Measurements from ENCODE around the gene SESN1. TPM values are rescaled to one million over a fixed set of nuclear protein-coding genes. Genes with fewer than 3 reads are reported as not detected.

Gene SESN1
- total RNA-seq, 4 donors from 2014 or later, result 22.8 to 87.5 (median 43.4) TPM

GRCh38 chr6:109052018-109052651 is 42.5 kb downstream of the SESN1 start:
- TF ChIP-seq CTCF (IDR thresholded peaks at IDR 0.05) (no peak), POLR2A (IDR thresholded peaks at IDR 0.05) (no peak)
- no peaks in the 10 kb centered on the region for H3K36me3 ChIP-seq
- no peaks in the 10 kb centered on the region for H3K27me3 ChIP-seq
- H3K9me3 ChIP-seq, result no peaks in the 10 kb centered on the region
- H3K4me1 ChIP-seq, result peaks cover 0 to 6% (median 0%) of the 10 kb centered on the region in 4 donors
- H3K27ac ChIP-seq, result no peak overlapping the region
- DNase-seq, result no peak
- H3K4me3 ChIP-seq, result no peak overlapping the region

- H3K4me1 ChIP-seq, result peaks cover 0 to 6% (median 0%) of the 10 kb centered on the region in 4 donors
- H3K27ac ChIP-seq, result no peak overlapping the region
- no peaks in the 10 kb centered on the region for H3K9me3 ChIP-seq
- no peak for DNase-seq
- H3K27me3 ChIP-seq, result no peaks in the 10 kb centered on the region
- H3K4me3 ChIP-seq, result no peak overlapping the region
- H3K36me3 ChIP-seq, result no peaks in the 10 kb centered on the region
- TF ChIP-seq CTCF (IDR thresholded peaks at IDR 0.05) (no peak), POLR2A (IDR thresholded peaks at IDR 0.05) (no peak)
Measured at GRCh38 chr6:109051301-109052017, 43.2 kb downstream of the SESN1 start.

- Histone ChIP-seq H3K27ac (no peak overlapping the region), H3K4me3 (no peak overlapping the region), H3K27me3 (no peaks in the 10 kb centered on the region), H3K9me3 (no peaks in the 10 kb centered on the region), H3K36me3 (no peaks in the 10 kb centered on the region), H3K4me1 (peaks cover 0 to 6% (median 0%) of the 10 kb centered on the region in 4 donors)
- no peak for DNase-seq
- TF ChIP-seq CTCF (IDR thresholded peaks at IDR 0.05) (no peak), POLR2A (IDR thresholded peaks at IDR 0.05) (no peak)
Measured at GRCh38 chr6:109050447-109051102, 44.1 kb downstream of the SESN1 start.

- DNase-seq, result no peak
- Histone ChIP-seq H3K4me3 (no peak overlapping the region), H3K9me3 (no peaks in the 10 kb centered on the region), H3K36me3 (no peaks in the 10 kb centered on the region), H3K27me3 (no peaks in the 10 kb centered on the region), H3K4me1 (peaks cover 0 to 6% (median 0%) of the 10 kb centered on the region in 4 donors), H3K27ac (no peak overlapping the region)
- TF ChIP-seq CTCF (IDR thresholded peaks at IDR 0.05), result no peak
- no peak for TF ChIP-seq POLR2A (IDR thresholded peaks at IDR 0.05)
Measured at GRCh38 chr6:109050012-109050411, 44.6 kb downstream of the SESN1 start.

- no peak overlapping the region for H3K4me3 ChIP-seq
- H3K27ac ChIP-seq, result no peak overlapping the region
- DNase-seq, result no peak
- H3K27me3 ChIP-seq, result no peaks in the 10 kb centered on the region
- no peaks in the 10 kb centered on the region for H3K36me3 ChIP-seq
- H3K4me1 ChIP-seq, result peaks cover 0 to 6% (median 0%) of the 10 kb centered on the region in 4 donors
- H3K9me3 ChIP-seq, result no peaks in the 10 kb centered on the region
- no peak for TF ChIP-seq POLR2A (IDR thresholded peaks at IDR 0.05)
Measured at GRCh38 chr6:109048670-109049415, 45.8 kb downstream of the SESN1 start.

Data from Peyer's patch (tissue), 4 donors.